GM18526 (cell line): ENCODE measurements around the gene B4GAT1.

ENCODE experiments used
- POLR2A ChIP-seq: IDR thresholded peaks from 3 replicates; pipeline ENCODE4 v1.6.1; 2011; ENCODE audit not compliant: insufficient read length; ENCODE audit errors: extremely low read depth

B4GAT1 gene

DNA sequence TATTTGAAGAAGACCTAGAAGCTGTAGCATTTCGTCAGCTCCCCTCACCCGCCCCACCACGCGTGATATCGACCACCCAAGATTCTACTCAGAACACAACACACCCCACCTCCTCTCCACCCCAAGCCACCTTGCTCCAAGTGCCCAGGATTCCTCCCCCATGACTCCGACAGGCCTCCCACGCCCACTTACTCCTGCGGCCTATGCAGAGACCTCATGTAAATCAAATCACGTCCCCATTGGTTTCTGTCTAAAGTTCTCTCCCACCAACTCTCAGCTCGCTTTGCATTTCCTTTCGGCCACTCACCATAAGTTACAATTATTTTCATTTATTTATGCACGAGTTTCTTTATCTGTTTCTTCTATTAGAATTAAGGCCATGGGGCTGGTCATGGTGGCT is 44.8 kb downstream of the B4GAT1 start:
- no peak for TF ChIP-seq POLR2A

DNA sequence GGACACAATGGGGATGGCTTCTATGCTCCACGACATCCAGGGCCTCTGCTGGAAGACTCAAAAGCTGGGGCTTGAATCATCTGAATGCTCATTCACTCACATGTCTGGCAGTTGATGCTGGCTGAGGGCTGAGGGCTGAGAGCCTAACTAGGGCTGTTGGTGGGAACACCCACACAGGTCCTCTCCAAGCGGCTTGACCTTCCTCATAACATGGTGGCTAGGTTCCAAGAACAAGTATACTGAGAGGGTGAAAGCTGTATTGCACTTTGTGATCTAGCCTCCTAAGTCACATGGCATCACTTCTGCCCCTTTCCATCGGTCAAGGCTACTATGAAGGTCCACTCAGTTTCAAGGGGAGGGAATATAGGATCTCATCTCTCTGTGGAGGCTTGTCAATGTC is 48.2 kb downstream of the B4GAT1 start:
- TF ChIP-seq POLR2A = no peak

DNA sequence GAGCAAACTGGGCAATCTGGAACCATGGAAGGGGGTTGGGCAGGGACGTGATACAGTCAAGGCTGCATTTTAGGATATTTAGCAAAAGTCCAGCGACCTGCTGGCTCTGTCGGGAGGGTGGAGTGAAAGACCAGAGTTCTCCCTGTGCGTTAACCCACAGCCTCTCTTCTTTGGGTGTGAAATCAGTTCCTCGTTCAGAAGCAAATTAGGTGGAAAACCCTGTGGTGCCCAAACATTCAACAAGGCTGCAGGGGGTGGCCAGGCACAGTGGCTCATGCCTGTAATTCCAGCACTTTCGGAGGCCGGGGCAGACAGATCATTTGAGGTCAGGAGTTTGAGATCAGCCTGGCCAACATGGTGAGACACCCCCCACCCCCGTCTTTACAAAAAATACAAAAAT is 49.8 kb downstream of the B4GAT1 start:
- no peak for TF ChIP-seq POLR2A
